H9 (cell line): ENCODE data around the gene ALCAM. TPM values are rescaled to one million over a fixed set of nuclear protein-coding genes. Genes with fewer than 3 reads are reported as not detected.

Experiments used
- DNase-seq: peaks from one replicate; pipeline ENCODE4 v3.0.0-alpha.2; 2017
- H2AFZ ChIP-seq: one replicate; pipeline ENCODE4 v1.6.1; 2013; ENCODE audit warnings: mild to moderate bottlenecking, low read length, control low read depth, moderate library complexity
- H2AK5ac ChIP-seq: 2 replicates; pipeline ENCODE4 v1.6.1; 2013; ENCODE audit warnings: low read length, control low read depth, mixed read lengths; ENCODE audit not compliant: insufficient read length
- H2BK120ac ChIP-seq: one replicate; pipeline ENCODE4 v1.6.1; 2013; ENCODE audit warnings: low read depth, mild to moderate bottlenecking, low read length, control low read depth, inconsistent platforms; ENCODE audit not compliant: poor library complexity, severe bottlenecking
- H2BK12ac ChIP-seq: 2 replicates; pipeline ENCODE4 v1.6.1; 2013; ENCODE audit warnings: low read length, control low read depth, mixed read lengths, low read depth; ENCODE audit not compliant: insufficient read length
- H2BK15ac ChIP-seq: 2 replicates; pipeline ENCODE4 v1.6.1; 2013; ENCODE audit warnings: low read depth, low read length, control low read depth
- H2BK20ac ChIP-seq: one replicate; pipeline ENCODE4 v1.6.1; 2013; ENCODE audit warnings: low read depth, mild to moderate bottlenecking, low read length, control low read depth, inconsistent platforms; ENCODE audit not compliant: poor library complexity, severe bottlenecking
- H2BK5ac ChIP-seq: 2 replicates; pipeline ENCODE4 v1.6.1; 2013; ENCODE audit warnings: low read length, control low read depth, mixed read lengths; ENCODE audit not compliant: insufficient read length
- H3K14ac ChIP-seq: 2 replicates; pipeline ENCODE4 v1.6.1; 2013; ENCODE audit warnings: low read length, control low read depth; ENCODE audit not compliant: insufficient read depth
- H3K18ac ChIP-seq: 2 replicates; pipeline ENCODE4 v1.6.1; 2013; ENCODE audit warnings: low read depth, mild to moderate bottlenecking, mixed read lengths, low read length, control low read depth; ENCODE audit not compliant: insufficient read length
- H3K23ac ChIP-seq: 2 replicates; pipeline ENCODE4 v1.6.1; 2013; ENCODE audit warnings: low read length, control low read depth, mixed read lengths, low read depth; ENCODE audit not compliant: insufficient read length
- H3K23me2 ChIP-seq: 2 replicates; pipeline ENCODE4 v1.6.1; 2013; ENCODE audit warnings: low read depth, mild to moderate bottlenecking, mixed read lengths, low read length, control low read depth; ENCODE audit not compliant: insufficient read length, poor library complexity, severe bottlenecking
- H3K27ac ChIP-seq: 2 replicates; pipeline ENCODE4 v1.5.1; 2013; ENCODE audit warnings: low read length, control low read depth, mixed read lengths, low read depth; ENCODE audit not compliant: insufficient read length
- H3K27me3 ChIP-seq: 2 replicates; pipeline ENCODE4 v1.6.1; 2013; ENCODE audit warnings: low read length, control low read depth, inconsistent platforms; ENCODE audit not compliant: insufficient read depth
- H3K4ac ChIP-seq: 2 replicates; pipeline ENCODE4 v1.6.1; 2013; ENCODE audit warnings: low read depth, mild to moderate bottlenecking, control low read depth, inconsistent platforms, low read length, moderate library complexity
- H3K4me1 ChIP-seq: 2 replicates; pipeline ENCODE4 v1.6.1; 2013; ENCODE audit warnings: low read length, control low read depth, inconsistent platforms; ENCODE audit not compliant: insufficient read depth
- H3K4me2 ChIP-seq: 2 replicates; pipeline ENCODE4 v1.6.1; 2013; ENCODE audit warnings: low read length, control low read depth, mixed read lengths; ENCODE audit not compliant: insufficient read length, insufficient read depth
- H3K56ac ChIP-seq: 2 replicates; pipeline ENCODE4 v1.6.1; 2013; ENCODE audit warnings: low read depth, mild to moderate bottlenecking, mixed read lengths, low read length, control low read depth; ENCODE audit not compliant: insufficient read length
- H3K79me1 ChIP-seq: 2 replicates; pipeline ENCODE4 v1.6.1; 2013; ENCODE audit warnings: low read depth, mild to moderate bottlenecking, moderate library complexity, low read length, control low read depth, inconsistent platforms; ENCODE audit not compliant: insufficient read depth, poor library complexity, severe bottlenecking
- H3K79me2 ChIP-seq: 2 replicates; pipeline ENCODE4 v1.6.1; 2013; ENCODE audit warnings: low read length, control low read depth, inconsistent platforms; ENCODE audit not compliant: insufficient read depth
- H3K9ac ChIP-seq: 2 replicates; pipeline ENCODE4 v1.6.1; 2013; ENCODE audit warnings: low read length, control low read depth, mixed read lengths; ENCODE audit not compliant: insufficient read length; ENCODE audit errors: extremely low read depth
- H3K9me3 ChIP-seq: one replicate; pipeline ENCODE4 v1.6.1; 2013; ENCODE audit warnings: low read depth, low read length, inconsistent platforms; ENCODE audit not compliant: control insufficient read depth
- H3T11ph ChIP-seq: one replicate; pipeline ENCODE4 v1.6.1; 2013; ENCODE audit warnings: mild to moderate bottlenecking, low read length, control low read depth, inconsistent platforms
- H4K20me1 ChIP-seq: one replicate; pipeline ENCODE4 v1.6.1; 2013; ENCODE audit not compliant: control insufficient read depth, insufficient read length, insufficient read depth
- H4K5ac ChIP-seq: 2 replicates; pipeline ENCODE4 v1.6.1; 2013; ENCODE audit warnings: low read depth, mild to moderate bottlenecking, mixed read lengths, low read length, control low read depth; ENCODE audit not compliant: insufficient read length
- H4K8ac ChIP-seq: replicated peaks from 2 replicates; pipeline ENCODE4 v1.6.1; 2013; ENCODE audit warnings: low read length, control low read depth, mixed read lengths, low read depth; ENCODE audit not compliant: insufficient read length
- H4K91ac ChIP-seq: 2 replicates; pipeline ENCODE4 v1.6.1; 2013; ENCODE audit warnings: low read depth, mild to moderate bottlenecking, moderate library complexity, mixed read lengths, low read length, control low read depth; ENCODE audit not compliant: insufficient read length
- H3K27ac Mint-ChIP-seq, 3 experiments: 2 replicates in 2 of 3; 3 replicates in 1 of 3; pipeline ENCODE4 v1.8.0; 2020 to 2021; ENCODE audit warnings: mixed read lengths in 3 of 3, mild to moderate bottlenecking in 1 of 3, moderate library complexity in 1 of 3
- H3K27me3 Mint-ChIP-seq: 2 replicates; pipeline ENCODE4 v1.8.0; 2021; ENCODE audit warnings: low read depth, mild to moderate bottlenecking, moderate library complexity, mixed read lengths
- H3K36me3 Mint-ChIP-seq, 3 experiments: 2 replicates in 2 of 3; 3 replicates in 1 of 3; pipeline ENCODE4 v1.8.0; 2020 to 2021; ENCODE audit warnings: low read depth in 3 of 3, mixed read lengths in 3 of 3; ENCODE audit not compliant: insufficient read depth in 1 of 3
- H3K4me1 Mint-ChIP-seq, 2 experiments: 2 replicates each; pipeline ENCODE4 v1.8.0; 2020; ENCODE audit warnings: mixed read lengths in 2 of 2
- H3K4me3 Mint-ChIP-seq, 2 experiments: 2 replicates in 1 of 2; 3 replicates in 1 of 2; pipeline ENCODE4 v1.8.0; 2020 to 2021; ENCODE audit warnings: mild to moderate bottlenecking in 2 of 2, mixed read lengths in 2 of 2, moderate library complexity in 1 of 2
- H3K9me3 Mint-ChIP-seq, 2 experiments: 2 replicates in 1 of 2; 3 replicates in 1 of 2; pipeline ENCODE4 v1.8.0; 2020; ENCODE audit warnings: mild to moderate bottlenecking in 2 of 2, mixed read lengths in 2 of 2, moderate library complexity in 1 of 2
- CTCF ChIP-seq: fragments of 200-600 bp; sonication (generic); conservative IDR thresholded peaks from 3 replicates; pipeline ENCODE4 v1.8.0; 2021; ENCODE audit warnings: antibody characterized with exemption, mild to moderate bottlenecking
- WGBS: extraction: QIAGEN DNeasy Blood & Tissue Kit; methylation state at CpG from one replicate; pipeline ENCODE4 v1.1.7; 2013; ENCODE audit warnings: missing lambda C conversion rate, low lambda C conversion rate, mixed read lengths; ENCODE audit not compliant: insufficient read length; ENCODE audit errors: extremely low coverage; 5-methylcytosine and 5-hydroxymethylcytosine counted together
- total RNA-seq: library from RNA; stranded (reverse); gene quantifications from 2 replicates; pipeline ENCODE4 v1.2.1, GENCODE V29; 2021

ALCAM gene
- total RNA-seq, 1 experiment from 2014 or later = 43.7 TPM

- Mint-ChIP-seq H3K4me3 (no peak overlapping the region), H3K4me1 (peaks cover 7 to 8% of the 10 kb centered on the region in 2 experiments; a peak in 2 of 4 replicates), H3K27ac (peak overlapping the region in 2 of 3 experiments; percentile 3 to 8; a peak in 4 of 7 replicates), H3K9me3 (no peaks in the 10 kb centered on the region), H3K27me3 (no peaks in the 10 kb centered on the region), H3K36me3 (no peaks in the 10 kb centered on the region; a peak in 1 of 7 replicates)
- Histone ChIP-seq H4K20me1 (no peaks in the 10 kb centered on the region), H3K14ac (no peak overlapping the region), H3K56ac (no peak overlapping the region), H3K9me3 (no peaks in the 10 kb centered on the region), H2BK15ac (no peak overlapping the region), H4K8ac (no peak overlapping the region), H2BK20ac (no peak overlapping the region), H3K23me2 (no peaks in the 10 kb centered on the region), H4K5ac (no peak overlapping the region), H3K27me3 (no peaks in the 10 kb centered on the region), H4K91ac (no peak overlapping the region), H3K23ac (no peak overlapping the region), H3T11ph (no peak overlapping the region), H3K18ac (no peak overlapping the region), H3K9ac (no peak overlapping the region), H3K4ac (no peak overlapping the region), H2AK5ac (no peak overlapping the region), H2BK5ac (no peak overlapping the region), H3K4me2 (no peak overlapping the region), H2BK120ac (no peak overlapping the region), H3K79me2 (no peaks in the 10 kb centered on the region; the same call in 1 of the 2 replicates), H2BK12ac (no peak overlapping the region), H3K27ac (no peak overlapping the region), H3K4me1 (no peaks in the 10 kb centered on the region), H3K79me1 (no peaks in the 10 kb centered on the region), H2AFZ (no peak overlapping the region)
- DNase-seq = no peak
- no peak for TF ChIP-seq CTCF
- no CpG with 5 or more reads among the region's 8 CpGs for WGBS
Observed at GRCh38 chr3:105375750-105376511, 9.2 kb downstream of the ALCAM start.
